Neural crest cell (in vitro differentiated cells): Measurements from ENCODE around the gene PTCH1. TPM values are rescaled to one million over a fixed set of nuclear protein-coding genes. Genes with fewer than 3 reads are reported as not detected.
A peak's percentile ranks its signal among the peaks of the same experiment; 100 is the strongest.

Experiments
- DNase-seq: peaks from one replicate; pipeline ENCODE4 v3.0.0; 2021; ENCODE audit warnings: low read depth, mixed read lengths, low spot score
- H3K27ac Mint-ChIP-seq: one replicate; pipeline ENCODE4 v1.8.0; 2021; ENCODE audit warnings: mild to moderate bottlenecking, mixed read lengths; ENCODE audit not compliant: unreplicated experiment
- H3K27me3 Mint-ChIP-seq: 2 replicates; pipeline ENCODE4 v1.8.0; 2021; ENCODE audit warnings: low read depth, mild to moderate bottlenecking, mixed read lengths
- H3K36me3 Mint-ChIP-seq: 2 replicates; pipeline ENCODE4 v1.8.0; 2021; ENCODE audit warnings: low read depth, mild to moderate bottlenecking, mixed read lengths
- H3K4me1 Mint-ChIP-seq: 2 replicates; pipeline ENCODE4 v1.8.0; 2021; ENCODE audit warnings: mixed read lengths
- H3K4me3 Mint-ChIP-seq: one replicate; pipeline ENCODE4 v1.8.0; 2021; ENCODE audit warnings: mild to moderate bottlenecking, mixed read lengths
- H3K9me3 Mint-ChIP-seq: 2 replicates; pipeline ENCODE4 v1.8.0; 2021; ENCODE audit warnings: mixed read lengths
- total RNA-seq: library from RNA; stranded (reverse); gene quantifications from 2 replicates; pipeline ENCODE4 v1.2.1, GENCODE V29; 2021
- TF ChIP-seq, protein P1 (sequence below): fragments of 200-600 bp; sonication (generic); conservative IDR thresholded peaks from 2 replicates; pipeline ENCODE4 v1.5.0; 2021; ENCODE audit warnings: antibody characterized with exemption, mild to moderate bottlenecking

Gene PTCH1
- total RNA-seq, 1 donor from 2014 or later: 75.6 TPM

- no peak overlapping the region for H3K4me3 Mint-ChIP-seq
- peaks cover 21% of the 10 kb centered on the region for H3K9me3 Mint-ChIP-seq
- H3K4me1 Mint-ChIP-seq: peaks cover 33% of the 10 kb centered on the region
- no peak overlapping the region for H3K27ac Mint-ChIP-seq
- TF ChIP-seq, protein P1, sequence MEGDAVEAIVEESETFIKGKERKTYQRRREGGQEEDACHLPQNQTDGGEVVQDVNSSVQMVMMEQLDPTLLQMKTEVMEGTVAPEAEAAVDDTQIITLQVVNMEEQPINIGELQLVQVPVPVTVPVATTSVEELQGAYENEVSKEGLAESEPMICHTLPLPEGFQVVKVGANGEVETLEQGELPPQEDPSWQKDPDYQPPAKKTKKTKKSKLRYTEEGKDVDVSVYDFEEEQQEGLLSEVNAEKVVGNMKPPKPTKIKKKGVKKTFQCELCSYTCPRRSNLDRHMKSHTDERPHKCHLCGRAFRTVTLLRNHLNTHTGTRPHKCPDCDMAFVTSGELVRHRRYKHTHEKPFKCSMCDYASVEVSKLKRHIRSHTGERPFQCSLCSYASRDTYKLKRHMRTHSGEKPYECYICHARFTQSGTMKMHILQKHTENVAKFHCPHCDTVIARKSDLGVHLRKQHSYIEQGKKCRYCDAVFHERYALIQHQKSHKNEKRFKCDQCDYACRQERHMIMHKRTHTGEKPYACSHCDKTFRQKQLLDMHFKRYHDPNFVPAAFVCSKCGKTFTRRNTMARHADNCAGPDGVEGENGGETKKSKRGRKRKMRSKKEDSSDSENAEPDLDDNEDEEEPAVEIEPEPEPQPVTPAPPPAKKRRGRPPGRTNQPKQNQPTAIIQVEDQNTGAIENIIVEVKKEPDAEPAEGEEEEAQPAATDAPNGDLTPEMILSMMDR: no peak
- peaks cover 21% of the 10 kb centered on the region for H3K36me3 Mint-ChIP-seq
- no peak for DNase-seq
- H3K27me3 Mint-ChIP-seq: peaks cover 5% of the 10 kb centered on the region
These were observed 86.7 kb downstream of the PTCH1 start for GRCh38 chr9:95429948-95430620.

DNA sequence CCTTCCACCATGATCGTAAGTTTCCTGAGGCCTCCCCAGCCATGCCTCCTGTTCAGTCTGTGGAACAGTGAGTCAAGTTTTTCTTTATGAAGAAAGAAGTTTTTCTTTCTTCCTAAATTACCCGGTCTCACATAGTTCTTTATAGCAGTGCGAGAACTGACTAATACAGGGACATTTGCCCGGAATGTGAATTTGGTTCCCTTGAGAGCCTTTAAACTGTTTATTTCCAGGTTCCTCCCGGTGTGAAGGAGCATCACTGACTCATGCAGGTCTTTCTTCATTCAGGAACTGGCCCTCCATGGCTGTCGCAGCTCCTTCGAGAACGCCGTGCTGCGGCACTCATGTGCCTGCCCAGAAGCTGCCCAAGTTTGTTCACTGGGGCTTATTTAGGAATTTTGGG lies 87.7 kb downstream of the PTCH1 start:
- TF ChIP-seq, protein P1: no peak
- H3K4me3 Mint-ChIP-seq: no peak overlapping the region
- H3K9me3 Mint-ChIP-seq: peaks cover 20% of the 10 kb centered on the region
- peaks cover 26% of the 10 kb centered on the region for H3K36me3 Mint-ChIP-seq
- peaks cover 28% of the 10 kb centered on the region for H3K4me1 Mint-ChIP-seq
- H3K27ac Mint-ChIP-seq: no peak overlapping the region
- no peak for DNase-seq
- H3K27me3 Mint-ChIP-seq: peaks cover under 1% of the 10 kb centered on the region

- TF ChIP-seq, protein P1: no peak
- Mint-ChIP-seq H3K27me3 (no peaks in the 10 kb centered on the region), H3K36me3 (peaks cover 41% of the 10 kb centered on the region), H3K27ac (peak overlapping the region; percentile 81), H3K9me3 (peaks cover 23% of the 10 kb centered on the region), H3K4me1 (peaks cover 22% of the 10 kb centered on the region), H3K4me3 (peak overlapping the region; percentile 75)
- no peak for DNase-seq
These were observed 90.7 kb downstream of the PTCH1 start for GRCh38 chr9:95425910-95426551.

GRCh38 chr9:95422650-95423049 lies 94.1 kb downstream of the PTCH1 start:
- no peak for DNase-seq
- H3K27me3 Mint-ChIP-seq: no peaks in the 10 kb centered on the region
- peaks cover 22% of the 10 kb centered on the region for H3K4me1 Mint-ChIP-seq
- H3K27ac Mint-ChIP-seq: no peak overlapping the region
- TF ChIP-seq, protein P1: no peak
- peaks cover 17% of the 10 kb centered on the region for H3K9me3 Mint-ChIP-seq
- H3K4me3 Mint-ChIP-seq: no peak overlapping the region
- H3K36me3 Mint-ChIP-seq: peaks cover 30% of the 10 kb centered on the region

GRCh38 chr9:95420518-95420917 lies 96.3 kb downstream of the PTCH1 start:
- Mint-ChIP-seq H3K9me3 (peaks cover 17% of the 10 kb centered on the region), H3K4me3 (no peak overlapping the region), H3K4me1 (peaks cover 5% of the 10 kb centered on the region), H3K36me3 (peaks cover 30% of the 10 kb centered on the region), H3K27me3 (no peaks in the 10 kb centered on the region), H3K27ac (peak overlapping the region; percentile 36)
- DNase-seq: no peak
- TF ChIP-seq, protein P1: no peak
